ENCODE data around the gene USP7. TPM values are rescaled to one million over a fixed set of nuclear protein-coding genes. Genes with fewer than 3 reads are reported as not detected.
A peak's percentile ranks its signal among the peaks of the same experiment; 100 is the strongest.

Gene USP7
- total and polyA plus RNA-seq, 10 of the 15 experiments (the other 5 are each of a cell fraction or from before 2014, with no cell fraction given), result 16.2 to 133 (median 60.5) TPM

DNA sequence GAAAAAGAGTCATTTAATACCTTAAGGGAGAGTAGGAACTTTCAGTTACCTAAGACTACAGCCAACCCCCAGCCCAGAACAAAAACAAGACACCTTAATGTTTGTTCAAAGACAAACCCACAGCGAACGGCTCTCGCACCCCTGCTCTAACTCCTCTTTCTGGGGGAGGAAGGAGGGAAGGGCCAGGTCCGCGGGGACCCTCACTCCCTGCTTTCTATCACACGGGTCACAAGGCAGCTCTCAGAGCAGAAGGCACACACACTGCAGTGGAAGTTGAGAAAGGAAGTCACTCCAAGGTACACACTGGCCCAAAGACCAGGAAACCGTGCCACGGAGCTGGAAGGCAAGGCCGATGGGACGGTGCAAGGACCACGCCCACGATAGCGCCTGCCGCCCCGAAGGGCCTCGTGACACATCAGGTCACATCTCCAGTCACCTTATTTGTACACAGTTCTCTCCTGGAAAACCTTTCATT lies 71.6 kb downstream of the USP7 start (continued):
- no peak for TF ChIP-seq SKIL (IDR thresholded peaks at IDR 0.05; ENCODE audit: low read depth, poor library complexity, severe bottlenecking)
- no peak for TF ChIP-seq ZNF274 (IDR thresholded peaks at IDR 0.05; ENCODE audit: insufficient read depth, insufficient read length)

DNA sequence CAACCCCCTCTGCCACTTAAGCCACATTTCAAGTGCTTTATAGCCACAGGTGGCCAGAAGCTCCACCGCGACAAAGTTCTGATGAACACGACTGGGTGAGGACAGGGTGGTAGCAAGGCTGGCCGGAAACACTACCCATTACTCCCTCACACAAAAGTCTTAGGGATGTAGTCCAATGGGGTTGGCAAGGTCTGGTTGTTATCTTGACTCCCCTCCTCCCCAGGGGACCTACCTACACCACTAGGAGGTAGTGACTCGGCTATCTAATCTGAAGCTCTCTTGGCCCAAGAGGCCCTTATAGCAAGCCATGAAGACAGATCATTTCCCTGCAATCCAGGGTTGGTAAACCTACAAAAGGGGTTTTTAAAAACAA lies 73.2 kb downstream of the USP7 start:
- H3K4me2 ChIP-seq (ENCODE audit: control insufficient read depth, insufficient read depth), result peak overlapping the region; percentile 90
- H3K27me3 ChIP-seq (replicated peaks in 1 of 2; ENCODE audit: control insufficient read depth in 2 of 2, insufficient read depth in 2 of 2, low read length in 1 of 2), result no peaks in the 10 kb centered on the region
- no peak overlapping the region for H2AFZ ChIP-seq (ENCODE audit: control insufficient read depth, low read depth, low read length)
- intact Hi-C loops (cut with micrococcal nuclease; ENCODE audit: unreplicated experiment) (loop anchor here (2.0 to 5.0 kb wide), 2 partner anchors 72 to 93 kb away; partner anchors contain the start of genes PMM2, TMEM186 and USP7), in situ Hi-C loops (cut with MboI) (no loop called here)
- no peak for ATAC-seq
- no peak overlapping the region for H3K4me3 ChIP-seq
- SMC1A ChIA-PET (ENCODE audit: uncharacterized antibody, unreplicated experiment), result interaction anchor here (0.7 to 3.9 kb wide), 13 partner anchors 9 to 323 kb away, joined by 3 to 28 read pairs (median 5); no protein-coding TSS in a partner anchor
- RAD21 ChIA-PET (ENCODE audit: unreplicated experiment), result interaction anchor here (0.6 to 4.4 kb wide), 16 partner anchors 10 to 244 kb away, joined by 3 to 30 read pairs (median 10); partner anchors contain the start of genes CARHSP1, HAPSTR1 and USP7
- peaks cover 3% of the 10 kb centered on the region; the same call in 2 of the 3 replicates for H3K9me3 ChIP-seq (replicated peaks; ENCODE audit: control insufficient read depth, insufficient read depth, low read length)
- peaks cover 49% of the 10 kb centered on the region for H3K4me1 ChIP-seq (ENCODE audit: control insufficient read depth, insufficient read depth, low read length)
- CTCF ChIA-PET, result interaction anchor here (0.8 to 4.4 kb wide), 11 partner anchors 9 to 244 kb away, joined by 3 to 43 read pairs (median 6); partner anchors contain the start of genes CARHSP1 and LITAFD
- no peak for DNase-seq (ENCODE audit: low read depth, low spot score)
- FAIRE-seq, result no peak
- no TSS peak for BruUV-seq (replicated peaks)
- peaks cover 27 to 39% of the 10 kb centered on the region in 2 experiments for H3K36me3 ChIP-seq (ENCODE audit: control insufficient read depth in 2 of 2, insufficient read depth in 2 of 2, low read length in 1 of 2)
- POLR2A ChIA-PET, result interaction anchor here (0.7 to 1.6 kb wide), 3 partner anchors 22 to 237 kb away, joined by 3 to 7 read pairs (median 3); partner anchors contain the start of gene CARHSP1
- peaks cover 10% of the 10 kb centered on the region for H3K79me2 ChIP-seq (ENCODE audit: control insufficient read depth, insufficient read depth, low read length)
- 76% methylated on average over 5 of the region's 5 CpGs for WGBS (ENCODE audit: insufficient coverage, insufficient replicate concordance, low lambda C conversion rate, missing lambda C conversion rate)
- no peaks in the 10 kb centered on the region for H4K20me1 ChIP-seq (ENCODE audit: control insufficient read depth, insufficient read depth)
- H3K27ac ChIP-seq (ENCODE audit: control insufficient read depth, insufficient read depth), result peak overlapping the region; percentile 95
- H3K9ac ChIP-seq (ENCODE audit: control insufficient read depth, insufficient read depth, low read length), result peak overlapping the region; percentile 21; the same call in 1 of the 2 replicates
- TF ChIP-seq IRF3 (IDR thresholded peaks at IDR 0.05) (no peak), ZNF687 (IDR thresholded peaks at IDR 0.05) (peak; percentile 8; the same call in 1 of the 2 replicates), POU2F2 (IDR thresholded peaks at IDR 0.05; ENCODE audit: borderline replicate concordance, low read depth, low read length) (no peak), MYC (IDR thresholded peaks at IDR 0.05; ENCODE audit: insufficient read depth, insufficient read length, insufficient replicate concordance, low read length, severe bottlenecking) (no peak)
- TF ChIP-seq, protein P1, sequence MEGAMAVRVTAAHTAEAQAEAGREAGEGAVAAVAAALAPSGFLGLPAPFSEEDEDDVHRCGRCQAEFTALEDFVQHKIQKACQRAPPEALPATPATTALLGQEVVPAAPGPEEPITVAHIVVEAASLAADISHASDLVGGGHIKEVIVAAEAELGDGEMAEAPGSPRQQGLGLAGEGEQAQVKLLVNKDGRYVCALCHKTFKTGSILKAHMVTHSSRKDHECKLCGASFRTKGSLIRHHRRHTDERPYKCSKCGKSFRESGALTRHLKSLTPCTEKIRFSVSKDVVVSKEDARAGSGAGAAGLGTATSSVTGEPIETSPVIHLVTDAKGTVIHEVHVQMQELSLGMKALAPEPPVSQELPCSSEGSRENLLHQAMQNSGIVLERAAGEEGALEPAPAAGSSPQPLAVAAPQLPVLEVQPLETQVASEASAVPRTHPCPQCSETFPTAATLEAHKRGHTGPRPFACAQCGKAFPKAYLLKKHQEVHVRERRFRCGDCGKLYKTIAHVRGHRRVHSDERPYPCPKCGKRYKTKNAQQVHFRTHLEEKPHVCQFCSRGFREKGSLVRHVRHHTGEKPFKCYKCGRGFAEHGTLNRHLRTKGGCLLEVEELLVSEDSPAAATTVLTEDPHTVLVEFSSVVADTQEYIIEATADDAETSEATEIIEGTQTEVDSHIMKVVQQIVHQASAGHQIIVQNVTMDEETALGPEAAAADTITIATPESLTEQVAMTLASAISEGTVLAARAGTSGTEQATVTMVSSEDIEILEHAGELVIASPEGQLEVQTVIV (IDR thresholded peaks at IDR 0.05; ENCODE audit: borderline replicate concordance, partially characterized antibody), result no peak
- TF ChIP-seq, protein P2, sequence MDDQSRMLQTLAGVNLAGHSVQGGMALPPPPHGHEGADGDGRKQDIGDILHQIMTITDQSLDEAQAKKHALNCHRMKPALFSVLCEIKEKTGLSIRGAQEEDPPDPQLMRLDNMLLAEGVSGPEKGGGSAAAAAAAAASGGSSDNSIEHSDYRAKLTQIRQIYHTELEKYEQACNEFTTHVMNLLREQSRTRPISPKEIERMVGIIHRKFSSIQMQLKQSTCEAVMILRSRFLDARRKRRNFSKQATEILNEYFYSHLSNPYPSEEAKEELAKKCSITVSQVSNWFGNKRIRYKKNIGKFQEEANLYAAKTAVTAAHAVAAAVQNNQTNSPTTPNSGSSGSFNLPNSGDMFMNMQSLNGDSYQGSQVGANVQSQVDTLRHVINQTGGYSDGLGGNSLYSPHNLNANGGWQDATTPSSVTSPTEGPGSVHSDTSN (IDR thresholded peaks at IDR 0.05; ENCODE audit: insufficient replicate concordance, low read depth, low read length), result no peak

All from GM12878 (cell line).